ENCODE measurements around the gene DENND4B.
"Not testable (repeated sequence)": the region's sequence is repeated elsewhere in the genome, so short reads cannot be mapped to it uniquely, and the experiment has no call there.

The DENND4B gene, protein sequence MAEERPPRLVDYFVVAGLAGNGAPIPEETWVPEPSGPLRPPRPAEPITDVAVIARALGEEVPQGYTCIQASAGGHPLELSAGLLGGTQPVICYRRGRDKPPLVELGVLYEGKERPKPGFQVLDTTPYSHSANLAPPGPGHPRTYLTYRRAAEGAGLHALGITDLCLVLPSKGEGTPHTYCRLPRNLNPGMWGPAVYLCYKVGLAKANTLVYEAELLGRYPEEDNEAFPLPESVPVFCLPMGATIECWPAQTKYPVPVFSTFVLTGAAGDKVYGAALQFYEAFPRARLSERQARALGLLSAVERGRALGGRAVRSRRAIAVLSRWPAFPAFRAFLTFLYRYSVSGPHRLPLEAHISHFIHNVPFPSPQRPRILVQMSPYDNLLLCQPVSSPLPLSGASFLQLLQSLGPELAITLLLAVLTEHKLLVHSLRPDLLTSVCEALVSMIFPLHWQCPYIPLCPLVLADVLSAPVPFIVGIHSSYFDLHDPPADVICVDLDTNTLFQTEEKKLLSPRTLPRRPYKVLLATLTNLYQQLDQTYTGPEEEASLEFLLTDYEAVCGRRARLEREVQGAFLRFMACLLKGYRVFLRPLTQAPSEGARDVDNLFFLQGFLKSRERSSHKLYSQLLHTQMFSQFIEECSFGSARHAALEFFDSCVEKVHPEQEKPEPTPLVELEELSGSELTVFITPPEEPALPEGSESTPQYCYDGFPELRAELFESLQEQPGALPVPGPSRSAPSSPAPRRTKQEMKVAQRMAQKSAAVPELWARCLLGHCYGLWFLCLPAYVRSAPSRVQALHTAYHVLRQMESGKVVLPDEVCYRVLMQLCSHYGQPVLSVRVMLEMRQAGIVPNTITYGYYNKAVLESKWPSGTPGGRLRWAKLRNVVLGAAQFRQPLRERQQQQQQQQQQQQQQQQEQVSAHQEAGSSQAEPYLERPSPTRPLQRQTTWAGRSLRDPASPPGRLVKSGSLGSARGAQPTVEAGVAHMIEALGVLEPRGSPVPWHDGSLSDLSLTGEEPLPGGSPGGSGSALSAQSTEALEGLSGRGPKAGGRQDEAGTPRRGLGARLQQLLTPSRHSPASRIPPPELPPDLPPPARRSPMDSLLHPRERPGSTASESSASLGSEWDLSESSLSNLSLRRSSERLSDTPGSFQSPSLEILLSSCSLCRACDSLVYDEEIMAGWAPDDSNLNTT (N-terminal part only)

DNA sequence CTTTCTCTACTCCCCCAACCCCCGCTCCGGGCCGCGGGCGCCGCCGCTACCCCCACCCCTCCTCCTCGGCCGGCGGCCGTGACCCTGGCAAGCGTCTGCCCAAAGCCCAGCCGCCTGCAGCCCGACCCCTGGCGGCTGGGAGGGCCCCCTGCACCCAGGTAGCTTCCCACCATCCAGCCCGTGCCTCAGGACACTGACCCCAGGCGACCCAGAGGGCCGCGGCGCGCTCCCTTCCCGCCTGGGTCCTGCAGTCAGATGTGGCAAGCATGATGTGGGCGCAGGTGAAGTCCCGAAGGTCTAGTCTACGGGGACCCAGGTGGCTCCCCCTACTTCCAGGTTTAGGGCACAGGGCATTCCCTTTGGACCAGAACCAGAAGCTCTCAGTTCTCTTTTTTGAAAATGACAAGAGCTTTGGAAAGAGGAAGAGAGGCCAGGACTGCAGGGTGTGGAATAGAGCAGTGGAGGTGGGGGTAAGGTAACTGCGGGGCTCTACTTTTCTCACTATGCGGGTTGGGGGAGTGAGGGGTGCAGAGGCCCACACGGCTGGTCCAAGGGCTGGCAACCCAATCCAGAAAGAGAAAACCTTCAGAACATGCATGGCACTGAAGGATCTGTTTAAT, at the start of gene DENND4B:
Gene DENND4B (minus strand): TSS at position 97 of the 620 bp plus-strand sequence. CDS start 2,344 bp downstream, outside the sequence.
- peak; percentile 57 for DNase-seq

DNA sequence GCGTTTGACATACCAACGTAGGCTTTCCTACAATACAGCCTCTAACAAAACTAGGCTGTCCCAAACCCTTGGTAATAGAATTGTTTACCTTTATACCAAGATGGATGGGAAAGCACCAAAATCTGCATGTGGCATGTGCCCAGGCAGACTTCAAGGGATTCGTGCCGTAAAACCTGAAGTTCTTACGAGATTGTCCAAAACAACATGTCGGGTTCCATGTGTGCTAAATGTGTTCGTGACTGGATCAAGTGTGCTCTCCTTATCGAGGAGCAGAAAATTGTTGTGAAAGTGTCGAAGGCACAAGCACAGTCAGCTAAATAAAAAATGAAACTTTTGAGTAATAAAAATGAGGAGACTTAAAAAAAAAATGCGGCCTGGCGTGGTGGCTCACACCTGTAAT, 49.1 kb upstream of the DENND4B start:
- DNase-seq, result no peak

DNA sequence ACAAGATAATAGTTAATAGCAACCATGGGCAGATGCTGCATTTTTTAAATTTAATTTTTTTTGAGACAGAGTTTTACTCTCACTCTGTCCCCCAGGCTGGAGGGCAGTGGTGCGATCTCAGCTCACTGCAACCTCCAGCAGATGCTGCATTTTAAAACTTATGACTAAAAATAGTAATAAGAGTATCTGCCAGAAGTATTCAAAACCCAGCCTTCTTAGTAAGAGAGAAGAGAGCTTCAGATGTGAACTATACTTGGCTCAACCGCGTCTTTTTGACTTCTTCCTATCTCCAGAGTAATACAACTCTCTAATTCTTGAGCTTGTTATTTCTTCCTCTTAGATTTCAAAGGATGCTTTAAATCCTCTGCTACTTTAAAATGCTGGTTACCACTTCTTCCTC, 48.7 kb upstream of the DENND4B start:
- no peak for DNase-seq

DNA sequence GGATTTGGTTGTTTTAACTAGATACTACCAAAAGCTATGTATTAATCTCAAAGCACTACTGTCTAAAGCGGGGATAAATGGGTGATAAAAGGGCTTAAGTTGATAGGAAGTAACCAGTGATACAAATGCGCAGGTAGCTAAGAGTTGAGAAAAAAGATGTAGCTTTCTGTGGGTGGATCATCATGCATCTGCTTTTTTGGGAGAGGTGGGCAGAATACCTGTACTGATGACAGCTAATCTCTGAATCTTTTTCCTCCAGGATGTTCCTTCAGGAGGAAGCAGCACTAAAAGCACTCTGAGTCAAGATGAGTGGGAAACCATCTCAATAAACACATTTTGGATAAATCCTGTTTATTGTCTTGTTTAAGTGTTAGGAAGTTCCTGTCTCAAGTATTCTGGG, 45.3 kb upstream of the DENND4B start:
- no peak for DNase-seq

DNA sequence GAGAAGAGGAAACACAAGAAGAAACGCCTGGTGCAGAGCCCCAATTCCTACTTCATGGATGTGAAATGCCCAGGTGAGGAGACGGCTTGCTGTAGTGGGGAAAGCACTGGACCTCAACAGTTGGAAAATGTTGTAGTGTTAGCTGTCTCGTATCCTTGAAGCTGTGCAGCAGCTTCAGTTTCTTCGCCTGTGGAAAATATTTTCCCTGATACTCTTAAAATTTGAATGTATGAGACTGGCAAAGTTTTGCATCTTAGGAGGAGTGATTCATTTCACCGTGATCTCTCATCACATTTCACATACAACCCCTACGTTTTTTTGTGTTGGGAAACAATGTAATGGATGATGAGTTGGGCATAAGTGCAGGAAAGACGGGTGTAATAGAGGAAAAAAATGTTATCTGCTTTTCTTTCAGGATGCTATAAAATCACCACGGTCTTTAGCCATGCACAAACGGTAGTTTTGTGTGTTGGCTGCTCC, 44.7 kb upstream of the DENND4B start:
- no peak for DNase-seq

DNA sequence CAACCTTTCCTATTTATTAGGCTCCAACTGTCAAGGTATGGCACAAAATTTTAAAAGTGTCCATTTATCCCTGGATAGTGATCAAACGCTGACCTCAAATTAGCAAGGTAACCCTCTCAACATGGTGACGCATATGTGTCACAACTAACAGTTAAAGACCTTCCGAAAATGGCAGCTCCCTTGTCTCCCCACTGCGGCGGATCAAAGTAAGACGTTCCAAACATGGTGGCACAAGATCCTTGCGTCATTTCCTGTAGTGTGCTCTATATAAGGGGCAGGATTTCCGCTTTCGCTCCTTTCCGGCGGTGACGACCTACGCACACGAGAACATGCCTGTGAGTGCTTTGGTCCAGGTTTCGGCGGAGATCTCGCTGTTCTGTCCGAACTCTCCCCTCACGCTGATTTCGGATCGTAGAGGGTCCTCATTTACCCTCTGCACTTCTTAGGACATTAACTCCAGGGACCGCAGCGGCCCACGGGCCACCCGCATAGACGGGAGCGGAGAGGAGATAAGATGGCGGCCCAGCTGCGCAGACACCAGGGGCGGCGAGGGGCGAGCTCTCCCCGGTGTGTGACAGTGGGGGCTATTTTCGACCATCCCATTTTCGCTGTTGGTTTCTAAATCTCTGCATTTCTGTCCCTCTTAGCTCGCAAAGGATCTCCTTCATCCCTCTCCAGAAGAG, 44.1 kb upstream of the DENND4B start, which contains the start of gene RPS27:
Gene RPS27 (plus strand): TSS at position 295 of the 683 bp plus-strand sequence. CDS start 35 bp downstream, at position 330.
- peak; percentile 96 for DNase-seq

DNA sequence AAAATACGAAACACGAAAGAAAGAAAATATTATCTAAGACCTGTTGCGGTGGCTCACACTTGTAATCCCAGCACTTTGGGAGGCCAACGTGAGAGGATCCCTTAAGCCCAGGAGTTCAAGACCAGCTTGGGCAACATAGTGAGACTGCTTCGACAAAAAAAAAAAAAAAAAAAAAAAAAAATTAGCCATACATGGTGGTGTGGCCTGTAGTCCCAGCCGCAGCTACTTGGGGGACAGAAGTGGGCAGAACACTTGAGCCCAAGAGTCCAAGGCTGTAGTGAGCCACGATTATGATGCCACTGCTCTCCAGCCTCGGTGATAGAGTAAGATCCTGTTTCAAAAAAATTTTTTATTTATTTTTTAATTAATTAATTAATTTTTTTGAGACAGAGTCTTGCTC, 41.1 kb upstream of the DENND4B start:
- no peak for DNase-seq

DNA sequence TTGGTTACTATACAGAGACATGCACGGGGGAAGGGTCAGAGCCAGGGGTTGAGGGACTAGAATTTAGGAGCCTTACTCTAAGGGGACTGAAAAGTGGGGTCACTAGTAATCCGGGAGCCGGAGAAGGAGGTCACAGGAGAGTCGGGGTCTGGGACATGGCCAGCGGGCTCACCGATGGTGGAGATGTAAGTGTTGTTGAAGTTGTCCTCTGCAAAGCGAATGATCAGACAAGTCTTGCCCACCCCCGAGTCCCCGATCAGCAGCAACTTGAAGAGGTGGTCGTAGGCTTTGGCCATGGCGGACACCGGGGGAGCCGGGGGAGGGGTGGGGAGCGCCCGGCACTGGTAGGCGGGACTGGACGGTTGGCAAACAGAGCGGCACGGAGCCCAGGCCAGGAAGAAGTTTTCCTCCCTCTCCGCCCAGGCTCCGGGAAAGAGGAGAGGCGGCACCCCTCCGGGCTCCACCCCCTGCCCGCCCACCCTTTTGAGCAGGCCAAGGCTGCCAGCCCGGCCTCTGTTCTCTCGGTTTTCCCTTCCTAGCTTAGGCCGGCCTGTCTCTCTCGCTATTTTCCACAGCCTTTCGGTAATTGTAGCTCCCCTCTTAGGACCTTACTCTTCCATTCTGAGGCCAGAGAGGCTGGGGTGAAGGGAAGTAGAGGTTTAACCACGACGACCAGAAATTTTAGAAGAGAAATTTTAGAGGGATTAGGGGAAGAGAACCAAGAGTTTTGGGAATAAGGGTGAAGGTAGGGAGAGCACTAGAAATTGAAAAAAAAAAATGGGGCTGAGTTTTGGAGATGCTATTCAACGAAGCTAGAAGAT, 39.6 kb upstream of the DENND4B start, which contains the start of gene RAB13:
Gene RAB13 (minus strand): TSS at position 399 of the 821 bp plus-strand sequence. CDS start 103 bp downstream, at position 296.
- peak; percentile 93 for DNase-seq

DNA sequence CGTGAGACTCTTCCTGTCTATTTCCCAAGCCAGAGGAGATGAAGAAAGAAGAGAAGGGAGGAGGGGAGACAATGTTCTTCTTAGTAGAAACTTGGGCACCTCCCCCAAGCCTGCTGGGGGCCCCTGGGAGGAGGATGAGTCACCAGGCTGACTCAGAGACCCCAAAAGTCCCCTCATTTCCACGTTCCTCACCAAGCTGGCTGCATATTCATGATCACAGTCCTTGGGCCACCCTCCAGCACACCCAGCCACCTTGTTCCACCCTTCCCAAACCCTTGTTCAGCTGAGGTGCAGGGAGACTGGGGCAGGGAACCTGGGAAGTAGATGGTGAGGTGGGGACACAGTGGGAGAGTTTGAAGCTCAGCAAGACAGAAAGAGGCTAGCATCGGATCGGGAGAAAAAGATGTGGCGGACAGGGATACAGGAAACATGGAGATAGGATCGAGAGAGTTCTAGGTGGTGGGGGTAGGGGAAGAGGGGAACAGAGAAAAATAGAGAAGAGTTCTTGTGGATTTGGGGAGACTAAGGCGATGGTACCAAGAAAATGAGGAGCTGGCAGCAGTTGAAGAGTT, 38.9 kb upstream of the DENND4B start:
- peak; percentile 56 for DNase-seq

DNA sequence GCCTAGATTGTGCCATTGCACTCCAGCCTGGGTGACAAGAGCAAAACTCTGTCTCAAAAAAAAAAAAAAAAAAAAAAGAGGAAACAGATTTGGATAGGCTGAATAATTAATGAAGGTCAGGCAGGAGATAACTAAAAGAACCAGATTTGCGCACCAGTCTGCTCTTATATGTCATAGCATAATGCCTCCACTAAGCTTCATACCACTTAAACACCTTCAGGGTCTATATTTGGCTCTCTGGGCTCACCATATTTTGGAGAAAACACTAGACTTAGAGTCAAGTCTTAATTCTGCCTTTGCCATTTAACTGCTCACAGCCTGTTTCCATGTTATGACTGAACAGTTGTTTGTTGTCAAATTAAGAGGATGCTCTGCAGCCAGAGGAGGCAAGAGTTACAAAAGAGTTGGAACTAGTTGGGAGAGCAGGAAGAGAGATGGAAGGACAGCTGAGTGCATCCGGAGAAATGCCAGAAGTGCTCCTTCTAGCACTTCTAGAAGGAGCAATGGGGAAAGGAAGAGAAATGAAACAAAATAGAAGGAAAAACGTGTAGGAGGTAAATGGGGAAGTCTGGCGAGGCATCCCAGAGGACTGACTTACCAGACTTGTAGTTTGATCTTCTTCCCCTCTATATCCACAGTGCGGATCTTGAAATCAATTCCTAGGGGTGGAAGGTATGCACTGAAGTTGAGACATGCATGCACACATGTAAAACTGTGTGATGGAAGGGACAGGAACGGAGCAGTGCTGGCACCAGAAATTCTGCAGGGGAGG, 37.8 kb upstream of the DENND4B start:
- DNase-seq, result no peak

DNA sequence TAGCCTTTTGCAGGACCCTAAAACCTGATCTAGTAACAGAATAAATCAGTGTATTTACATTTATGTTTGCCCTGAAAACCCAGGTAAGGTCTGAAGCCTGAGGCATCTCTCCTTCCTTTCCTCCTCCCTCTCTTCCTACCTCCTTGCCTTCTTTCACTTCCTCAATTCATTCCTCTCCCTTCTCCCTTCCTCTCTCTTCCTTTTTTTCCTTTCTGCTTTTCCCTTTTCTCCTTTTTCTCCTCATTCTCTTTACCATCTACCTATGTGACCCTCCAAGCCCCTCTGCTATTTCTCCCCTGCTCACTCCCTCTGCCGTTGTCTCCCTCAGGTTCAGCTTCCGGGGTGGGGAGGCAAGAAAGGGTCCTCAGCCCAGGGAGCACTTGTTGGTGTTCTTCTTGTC, 35.2 kb upstream of the DENND4B start:
- DNase-seq, result not testable (repeated sequence)

DNA sequence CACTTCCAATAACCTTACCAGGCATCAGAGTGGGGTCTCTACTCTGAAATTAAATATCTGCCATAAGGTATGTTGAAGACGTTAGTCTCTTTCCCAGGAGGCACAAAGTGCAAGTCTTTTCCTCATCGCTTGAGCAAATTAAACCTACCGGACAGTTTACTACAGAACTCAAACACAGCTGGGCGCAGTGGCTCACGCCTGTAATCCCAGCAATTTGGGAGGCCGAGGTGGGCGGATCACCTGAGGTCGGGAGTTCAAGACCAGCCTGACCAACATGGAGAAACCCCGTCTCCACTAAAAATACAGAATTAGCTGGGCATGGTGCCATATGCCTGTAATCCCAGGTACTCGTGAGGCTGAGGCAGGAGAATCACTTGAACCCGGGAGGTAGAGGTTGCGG, 32.6 kb upstream of the DENND4B start:
- DNase-seq, result not testable (repeated sequence)

DNA sequence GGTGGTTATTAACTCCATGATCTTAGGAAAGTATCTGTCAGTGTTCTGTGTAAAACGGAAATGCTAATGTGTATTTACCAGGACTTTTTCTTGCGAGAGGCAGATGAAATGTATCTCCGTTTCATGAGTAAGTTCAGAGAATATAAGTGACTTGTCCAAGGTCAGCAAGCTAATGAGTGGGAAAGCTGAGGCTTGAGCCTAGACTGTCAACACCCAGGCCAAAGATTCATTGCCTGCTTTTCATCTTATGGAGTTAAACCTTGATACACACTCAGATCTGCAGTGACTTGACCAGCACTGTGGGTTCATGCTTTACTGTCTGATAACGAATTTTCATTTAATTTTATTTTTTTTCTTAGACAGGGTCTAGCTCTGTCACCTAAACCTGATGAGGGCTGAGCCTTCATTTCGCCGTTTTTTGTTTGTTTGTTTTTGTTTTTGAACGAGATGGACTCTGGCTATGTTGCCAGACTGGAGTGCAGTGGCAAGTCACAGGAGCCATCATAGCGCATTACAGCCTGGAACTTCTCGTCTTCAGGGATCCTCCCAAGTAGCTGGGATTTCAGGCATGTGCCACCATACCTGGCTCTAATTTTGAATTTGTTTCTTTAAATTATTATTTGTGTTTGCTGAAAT, 31.9 kb upstream of the DENND4B start:
- no peak for DNase-seq

DNA sequence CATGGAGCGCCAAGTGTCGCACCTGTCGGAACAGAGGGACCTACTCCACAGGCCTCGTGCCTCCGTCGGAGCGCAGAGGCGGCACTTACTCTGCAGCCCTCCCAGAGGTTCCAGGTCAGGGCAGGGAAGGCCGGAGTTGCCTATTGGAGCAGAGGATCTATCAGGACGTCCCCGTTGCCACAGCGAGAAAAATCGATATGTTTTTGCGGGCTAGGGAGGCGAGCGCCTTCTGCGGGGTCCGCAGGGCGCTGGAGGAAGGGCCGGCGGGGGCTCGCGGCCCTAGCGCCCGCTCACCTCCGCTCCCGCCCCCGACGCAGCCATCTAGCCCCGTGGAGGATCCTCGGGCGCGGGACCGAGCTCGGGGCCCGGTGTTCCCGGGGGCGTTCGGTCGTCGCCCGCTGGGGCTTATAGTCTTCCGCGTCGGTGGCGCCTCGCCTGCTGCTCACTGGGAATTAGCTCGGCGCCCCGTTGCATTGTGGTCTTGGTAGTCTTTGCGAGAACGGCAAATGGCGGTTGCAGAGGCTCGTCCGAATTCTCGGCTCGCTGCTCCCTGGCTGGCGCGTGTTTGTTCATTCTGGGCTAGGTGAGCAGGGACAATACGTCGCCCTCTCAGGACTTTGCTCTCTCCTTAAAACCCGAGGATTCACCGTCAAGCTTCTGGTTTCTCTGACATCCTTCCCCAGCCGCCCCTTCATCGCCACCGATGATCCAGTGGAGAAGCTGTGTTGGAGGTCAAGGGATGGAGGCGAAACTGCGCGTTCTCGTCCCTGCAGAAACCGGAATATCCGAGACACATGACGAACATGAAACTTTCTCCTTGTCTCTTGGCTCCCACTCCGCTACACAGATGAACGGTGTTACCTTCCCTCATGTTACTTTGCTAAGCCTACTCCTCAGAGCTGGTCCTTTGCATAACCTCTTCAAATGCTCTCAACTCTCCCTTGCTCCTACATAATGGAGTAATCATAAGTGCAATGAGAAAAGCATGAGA, 31.0 kb upstream of the DENND4B start, which contains the start of gene JTB:
Gene JTB (minus strand): TSS at position 425 of the 991 bp plus-strand sequence. CDS start 422 bp downstream, at position 3.
- peak; percentile 57 for DNase-seq

DNA sequence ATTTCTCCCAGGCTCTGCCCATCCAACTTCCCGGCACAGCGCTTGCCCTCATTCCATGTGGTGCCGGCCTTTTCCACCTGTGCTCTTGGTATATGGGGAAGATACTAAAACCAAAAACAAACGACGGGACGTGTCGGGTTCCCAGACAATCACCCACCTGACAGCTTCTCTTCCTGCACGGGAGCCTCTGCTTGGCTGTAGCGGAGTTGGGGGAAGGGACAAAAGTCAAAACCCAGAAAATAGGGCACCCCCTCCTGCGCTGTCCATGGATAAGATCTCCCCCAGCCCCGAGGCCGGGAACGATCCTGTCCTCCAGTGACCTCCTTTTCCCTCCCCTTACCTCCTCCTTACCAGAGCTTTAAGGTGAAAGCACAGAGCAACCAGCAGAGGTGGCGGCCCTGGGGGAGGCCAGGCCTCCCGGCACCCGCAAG, 30.3 kb upstream of the DENND4B start:
- no peak for DNase-seq

DNA sequence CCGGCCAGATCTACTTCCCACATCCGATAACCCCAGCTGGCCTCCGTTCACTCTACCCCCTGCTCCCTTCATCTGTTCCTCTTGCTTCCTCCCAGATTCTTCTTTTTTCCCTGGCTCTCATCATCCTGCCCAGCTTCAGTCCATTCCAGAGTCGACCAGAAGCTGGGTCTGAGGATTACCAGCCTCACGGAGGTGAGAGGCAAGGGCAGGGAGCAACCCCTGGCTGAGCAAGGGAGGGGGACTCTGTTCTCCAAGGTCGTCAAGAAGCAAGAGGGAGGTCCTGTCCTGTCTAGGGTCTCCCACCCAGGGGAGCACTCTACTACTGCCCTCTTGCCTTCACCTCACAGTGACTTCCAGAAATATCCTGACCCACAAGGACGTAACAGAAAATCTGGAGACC, 27.0 kb upstream of the DENND4B start:
- no peak for DNase-seq

DNA sequence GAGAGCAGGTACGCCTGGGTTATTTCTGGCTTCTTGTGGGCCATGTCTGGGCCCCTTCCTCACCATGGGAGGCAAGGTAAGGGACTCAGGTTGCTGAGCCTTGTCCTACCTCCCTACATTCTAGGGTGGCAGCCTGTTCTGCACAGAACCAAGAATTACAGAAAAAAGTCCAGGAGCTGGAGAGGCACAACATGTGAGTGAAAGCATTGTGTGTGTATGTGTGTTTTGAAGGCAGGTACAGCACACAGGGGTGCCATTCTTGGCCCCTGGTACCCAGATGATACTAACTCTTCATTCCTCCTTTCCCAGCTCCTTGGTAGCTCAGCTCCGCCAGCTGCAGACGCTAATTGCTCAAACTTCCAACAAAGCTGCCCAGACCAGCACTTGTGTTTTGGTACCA, 26.6 kb upstream of the DENND4B start:
- no peak for DNase-seq

DNA sequence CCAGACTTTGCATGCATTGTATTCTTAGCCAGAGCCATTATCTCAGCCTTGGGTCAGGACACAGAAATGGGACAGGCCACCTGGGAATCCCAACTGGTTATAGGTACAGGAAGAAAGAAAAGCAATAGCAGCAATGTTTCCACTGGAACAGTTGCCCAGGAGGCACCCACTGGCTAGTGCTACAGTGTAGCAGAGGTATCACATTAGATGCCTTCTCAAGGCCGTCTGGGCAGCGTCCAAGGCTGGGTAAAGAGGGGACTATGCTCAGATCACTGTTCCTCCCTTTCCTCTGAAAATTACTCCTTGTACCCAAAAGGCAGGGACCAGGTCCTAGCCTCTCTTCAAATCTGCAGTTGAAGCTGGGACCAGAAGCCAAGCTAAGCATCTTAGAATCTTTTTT, 23.8 kb upstream of the DENND4B start:
- no peak for DNase-seq
